AG04450 (cell line): ENCODE measurements around the gene CDH4. TPM values are rescaled to one million over a fixed set of nuclear protein-coding genes. Genes with fewer than 3 reads are reported as not detected.

Experiments used
- CTCF ChIA-PET: fragments of 300-600, 350-600 bp; formaldehyde crosslinking; extraction: SDS; loops from one replicate; lab custom pipeline; 2022; ENCODE audit warnings: antibody characterized with exemption, inconsistent platforms; lab: Charles Lee
- POLR2A ChIA-PET: fragments of 350-600 bp; formaldehyde crosslinking; extraction: SDS; loops from one replicate; lab custom pipeline; 2021; ENCODE audit warnings: antibody characterized with exemption, inconsistent platforms; lab: Yijun Ruan, JAX
- DNase-seq: peaks from one replicate; pipeline ENCODE4 v3.0.0-alpha.2; 2011; ENCODE audit warnings: low read depth, low spot score
- H3K27ac ChIP-seq: one replicate; pipeline ENCODE4 v1.5.1; 2012; ENCODE audit warnings: low read depth, low read length, control low read depth
- H3K27me3 ChIP-seq: one replicate; pipeline ENCODE4 v1.6.0; 2012; ENCODE audit warnings: low read length; ENCODE audit not compliant: control insufficient read depth, insufficient read depth
- H3K4me3 ChIP-seq: 2 replicates; pipeline ENCODE4 v1.5.1; 2011; ENCODE audit warnings: mild to moderate bottlenecking, low read depth, low read length, control low read depth
- H3K9me3 ChIP-seq: 2 replicates; pipeline ENCODE4 v1.5.1; 2012; ENCODE audit warnings: low read length; ENCODE audit not compliant: control insufficient read depth, insufficient read depth
- CTCF ChIP-seq: IDR thresholded peaks from 2 replicates; pipeline ENCODE4 v1.5.1; 2011; ENCODE audit warnings: low read depth, low read length, control low read depth, inconsistent platforms
- polyA plus RNA-seq: library from polyadenylated mRNA; depleted of rRNA; stranded (reverse); fragments of >200 nt; gene quantifications from 2 replicates; pipeline ENCODE4 v1.2.3, GENCODE V29; 2011

Gene CDH4
- polyA plus RNA-seq, 1 experiment = 1.6 TPM

DNA sequence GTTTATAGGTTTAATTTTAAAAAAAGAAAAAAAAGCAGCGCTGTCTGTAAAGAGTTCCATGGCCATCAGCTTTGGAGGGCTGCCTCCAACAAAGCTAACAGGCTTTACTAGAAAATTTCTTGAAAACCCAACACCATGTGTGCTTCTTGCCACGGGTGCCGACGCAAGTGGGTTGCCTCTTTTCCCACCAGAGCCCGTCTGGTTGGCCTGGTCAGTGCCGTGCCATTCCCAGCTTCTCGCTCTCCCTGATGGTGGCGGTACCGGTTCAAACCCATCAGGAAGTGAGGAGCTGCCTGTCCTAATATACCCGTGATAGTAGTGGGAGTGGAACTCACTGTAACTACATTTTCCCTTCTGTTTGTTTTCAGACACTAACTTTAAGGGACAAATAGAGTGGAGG lies 73.7 kb downstream of the CDH4 start:
- DNase-seq = no peak
- Histone ChIP-seq H3K27ac (no peak overlapping the region), H3K9me3 (peaks cover 4% of the 10 kb centered on the region), H3K4me3 (no peak overlapping the region), H3K27me3 (no peaks in the 10 kb centered on the region)
- POLR2A ChIA-PET = no interaction called here
- CTCF ChIA-PET = no interaction called here
- no peak for TF ChIP-seq CTCF

- Histone ChIP-seq H3K27ac (no peak overlapping the region), H3K9me3 (peaks cover 4% of the 10 kb centered on the region), H3K4me3 (no peak overlapping the region), H3K27me3 (no peaks in the 10 kb centered on the region)
- ChIA-PET POLR2A (no interaction called here), CTCF (no interaction called here)
- TF ChIP-seq CTCF = no peak
- DNase-seq = no peak
Measured at GRCh38 chr20:61328911-61329558, 77.0 kb downstream of the CDH4 start.

- no peak for DNase-seq
- POLR2A ChIA-PET = no interaction called here
- CTCF ChIA-PET = no interaction called here
- no peaks in the 10 kb centered on the region for H3K27me3 ChIP-seq
- TF ChIP-seq CTCF = no peak
- H3K4me3 ChIP-seq = no peak overlapping the region
- H3K27ac ChIP-seq = no peak overlapping the region
- peaks cover 4% of the 10 kb centered on the region for H3K9me3 ChIP-seq
Measured at GRCh38 chr20:61330441-61330840, 78.4 kb downstream of the CDH4 start.

DNA sequence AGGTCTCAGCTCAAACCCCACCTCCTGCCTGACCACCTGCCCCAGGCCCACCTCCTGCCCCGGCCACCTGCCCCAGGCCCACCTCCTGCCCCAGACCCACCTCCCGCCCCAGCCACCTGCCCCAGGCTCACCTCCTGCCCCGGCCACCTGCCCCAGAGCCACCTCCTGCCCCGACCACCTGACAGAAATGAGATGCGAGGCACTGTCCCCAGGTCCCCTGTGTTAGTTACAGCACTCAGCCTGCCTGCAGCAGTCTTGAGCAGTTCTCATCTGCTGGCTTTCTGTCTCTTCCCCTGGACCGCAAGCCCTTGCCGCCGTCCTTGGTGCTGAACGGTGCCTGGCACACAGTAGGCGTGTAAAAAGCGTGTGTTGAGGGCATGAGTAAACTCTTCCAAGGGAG lies 79.5 kb downstream of the CDH4 start:
- CTCF ChIA-PET = no interaction called here
- no peaks in the 10 kb centered on the region for H3K27me3 ChIP-seq
- DNase-seq = no peak
- H3K4me3 ChIP-seq = no peak overlapping the region
- H3K9me3 ChIP-seq = peaks cover 4% of the 10 kb centered on the region
- POLR2A ChIA-PET = no interaction called here
- H3K27ac ChIP-seq = no peak overlapping the region
- TF ChIP-seq CTCF = no peak

- Histone ChIP-seq H3K27ac (no peak overlapping the region), H3K9me3 (peaks cover 4% of the 10 kb centered on the region), H3K27me3 (no peaks in the 10 kb centered on the region), H3K4me3 (no peak overlapping the region)
- no peak for TF ChIP-seq CTCF
- ChIA-PET POLR2A (no interaction called here), CTCF (no interaction called here)
- DNase-seq = no peak
Measured at GRCh38 chr20:61332016-61332975, 80.2 kb downstream of the CDH4 start.
